Measurements from ENCODE around the gene PEAK1. TPM values are rescaled to one million over a fixed set of nuclear protein-coding genes. Genes with fewer than 3 reads are reported as not detected.

PEAK1 gene
- 75.2 TPM for total RNA-seq
- long read RNA-seq, partial matches to known transcripts: 1 of 14 reads
- long read RNA-seq, other reads (novel, unspliced or antisense): 13 of 14 reads

GRCh38 chr15:77419836-77420609 is at the start of gene PEAK1:
TSS of gene PEAK1 (minus strand) at chr15:77420104. CDS start at chr15:77181926, 238,178 bp downstream.
- peak; percentile 100 for DNase-seq
- Histone ChIP-seq H3K4me3 (peak within 1 kb of the TSS; percentile 97), H3K27ac (replicated peaks) (peak within 1 kb of the TSS; percentile 97), H3K36me3 (no peaks in the 10 kb centered on the region), H3K9me3 (replicated peaks) (no peaks in the 10 kb centered on the region), H3K27me3 (ENCODE audit: low read depth) (no peaks in the 10 kb centered on the region), H3K4me1 (peaks cover 88% of the 10 kb centered on the region)
- intact Hi-C loops (cut with micrococcal nuclease): no loop called here
- TF ChIP-seq CTCF (IDR thresholded peaks at IDR 0.05; ENCODE audit: borderline replicate concordance): no peak

- intact Hi-C loops (cut with micrococcal nuclease): no loop called here
- Histone ChIP-seq H3K4me1 (peaks cover 36% of the 10 kb centered on the region), H3K4me3 (no peak overlapping the region), H3K36me3 (peaks cover 79% of the 10 kb centered on the region), H3K27ac (replicated peaks) (no peak overlapping the region), H3K27me3 (ENCODE audit: low read depth) (no peaks in the 10 kb centered on the region), H3K9me3 (replicated peaks) (no peaks in the 10 kb centered on the region)
- TF ChIP-seq CTCF (IDR thresholded peaks at IDR 0.05; ENCODE audit: borderline replicate concordance): no peak
- DNase-seq: no peak
Observed at GRCh38 chr15:77468896-77469295, 49.0 kb upstream of the PEAK1 start.

GRCh38 chr15:77466521-77466920 is 46.6 kb upstream of the PEAK1 start:
- Histone ChIP-seq H3K36me3 (peaks cover 74% of the 10 kb centered on the region), H3K4me1 (peaks cover 36% of the 10 kb centered on the region), H3K9me3 (replicated peaks) (no peaks in the 10 kb centered on the region), H3K4me3 (no peak overlapping the region), H3K27me3 (ENCODE audit: low read depth) (no peaks in the 10 kb centered on the region), H3K27ac (replicated peaks) (peak overlapping the region; percentile 50)
- DNase-seq: no peak
- intact Hi-C loops (cut with micrococcal nuclease): no loop called here
- no peak for TF ChIP-seq CTCF (IDR thresholded peaks at IDR 0.05; ENCODE audit: borderline replicate concordance)

GRCh38 chr15:77464129-77464865 is 44.4 kb upstream of the PEAK1 start:
- intact Hi-C loops (cut with micrococcal nuclease): no loop called here
- Histone ChIP-seq H3K4me1 (peaks cover 38% of the 10 kb centered on the region), H3K4me3 (no peak overlapping the region), H3K9me3 (replicated peaks) (no peaks in the 10 kb centered on the region), H3K27me3 (ENCODE audit: low read depth) (no peaks in the 10 kb centered on the region), H3K36me3 (peaks cover 57% of the 10 kb centered on the region), H3K27ac (replicated peaks) (peak overlapping the region; percentile 14)
- no peak for TF ChIP-seq CTCF (IDR thresholded peaks at IDR 0.05; ENCODE audit: borderline replicate concordance)
- no peak for DNase-seq

GRCh38 chr15:77461486-77461885 is 41.6 kb upstream of the PEAK1 start:
- Histone ChIP-seq H3K27me3 (ENCODE audit: low read depth) (no peaks in the 10 kb centered on the region), H3K9me3 (replicated peaks) (no peaks in the 10 kb centered on the region), H3K27ac (replicated peaks) (peak overlapping the region; percentile 47), H3K36me3 (peaks cover 41% of the 10 kb centered on the region), H3K4me1 (peaks cover 58% of the 10 kb centered on the region), H3K4me3 (no peak overlapping the region)
- intact Hi-C loops (cut with micrococcal nuclease): no loop called here
- no peak for DNase-seq
- TF ChIP-seq CTCF (IDR thresholded peaks at IDR 0.05; ENCODE audit: borderline replicate concordance): no peak

Data from left ventricle myocardium inferior (tissue), 1 donor.